HG02678 (cell line): ENCODE measurements around the gene CD2.

Source experiments
- ATAC-seq: cut with Tn5 transposase; IDR thresholded peaks from one replicate; pipeline ENCODE4 v1.9.1; 2021; ENCODE audit warnings: mild to moderate bottlenecking, moderate library complexity; ENCODE audit not compliant: unreplicated experiment

Gene CD2

GRCh38 chr1:116726872-116727820 lies 27.1 kb upstream of the CD2 start:
- ATAC-seq: no peak

GRCh38 chr1:116731439-116731838 lies 22.8 kb upstream of the CD2 start:
- ATAC-seq: no peak

GRCh38 chr1:116732726-116733125 lies 21.5 kb upstream of the CD2 start:
- ATAC-seq: no peak

- no peak for ATAC-seq
These were observed 20.5 kb upstream of the CD2 start for GRCh38 chr1:116733476-116734365.

GRCh38 chr1:116735246-116735645 lies 19.0 kb upstream of the CD2 start:
- ATAC-seq: no peak

- peak; percentile 40 for ATAC-seq
These were observed 17.0 kb upstream of the CD2 start for GRCh38 chr1:116737020-116737854.

GRCh38 chr1:116737855-116738321 lies 16.3 kb upstream of the CD2 start:
- ATAC-seq: peak; percentile 41

- ATAC-seq: peak; percentile 70
These were observed 15.4 kb upstream of the CD2 start for GRCh38 chr1:116738673-116739370.

GRCh38 chr1:116739371-116740012 lies 14.7 kb upstream of the CD2 start:
- no peak for ATAC-seq

- no peak for ATAC-seq
These were observed 13.9 kb upstream of the CD2 start for GRCh38 chr1:116740296-116740695.

- no peak for ATAC-seq
These were observed 13.5 kb upstream of the CD2 start for GRCh38 chr1:116740746-116741145.

GRCh38 chr1:116741836-116742565 lies 12.2 kb upstream of the CD2 start:
- no peak for ATAC-seq

- no peak for ATAC-seq
These were observed 10.7 kb upstream of the CD2 start for GRCh38 chr1:116743535-116743934.

GRCh38 chr1:116748272-116748671 lies 6.0 kb upstream of the CD2 start:
- no peak for ATAC-seq

- no peak for ATAC-seq
These were observed 3.1 kb upstream of the CD2 start for GRCh38 chr1:116751146-116751545.

- ATAC-seq: no peak
These were observed 2.6 kb upstream of the CD2 start for GRCh38 chr1:116751621-116752020.

GRCh38 chr1:116753312-116753711 lies 918 bp upstream of the CD2 start:
- no peak for ATAC-seq

GRCh38 chr1:116755066-116755465 lies 836 bp downstream of the CD2 start:
- ATAC-seq: no peak

GRCh38 chr1:116755681-116756080 lies 1.5 kb downstream of the CD2 start:
- ATAC-seq: no peak
